Measurements from ENCODE around the gene FBXL19. TPM values are rescaled to one million over a fixed set of nuclear protein-coding genes. Genes with fewer than 3 reads are reported as not detected.
A peak's percentile ranks its signal among the peaks of the same experiment; 100 is the strongest.

FBXL19 gene
- total and polyA plus RNA-seq, 9 of the 15 experiments (the other 6 are each of a cell fraction or from before 2014, with no cell fraction given), result 0.13 to 48.0 (median 13.5) TPM; not detected in 1

- TF ChIP-seq VEZF1 (CRISPR knock-in tag; IDR thresholded peaks at IDR 0.05), result peak; percentile 91
- TF ChIP-seq SFPQ (IDR thresholded peaks at IDR 0.05; ENCODE audit: low read depth, low read length), result no peak
- TF ChIP-seq GABPB1 (CRISPR knock-in tag; IDR thresholded peaks at IDR 0.05), result peak; percentile 35
- TF ChIP-seq GATAD2A (IDR thresholded peaks at IDR 0.05), result no peak
- no peak for TF ChIP-seq TCF3 (CRISPR knock-in tag; IDR thresholded peaks at IDR 0.05)
- TF ChIP-seq E4F1 (CRISPR knock-in tag; IDR thresholded peaks at IDR 0.05; ENCODE audit: borderline replicate concordance), result no peak
- no peak for TF ChIP-seq SRSF9 (IDR thresholded peaks at IDR 0.05; ENCODE audit: borderline replicate concordance, low read depth, low read length)
- no peak for TF ChIP-seq NFIX (CRISPR knock-in tag; IDR thresholded peaks at IDR 0.05; ENCODE audit: low read depth)
- no peak for TF ChIP-seq XRCC5 (IDR thresholded peaks at IDR 0.05; ENCODE audit: low read depth, low read length)
- no peak for TF ChIP-seq SMAD1 (IDR thresholded peaks at IDR 0.05; ENCODE audit: low read depth, low read length, partially characterized antibody)
- peak; percentile 78 for TF ChIP-seq RBBP5 (IDR thresholded peaks at IDR 0.05; ENCODE audit: borderline replicate concordance, insufficient read depth, low read length, poor library complexity, severe bottlenecking)
These were observed 21.1 kb upstream of the FBXL19 start (continued) for GRCh38 chr16:30902029-30902972.

All from K562 (cell line).